ENCODE data around the gene SREBF2. TPM values are rescaled to one million over a fixed set of nuclear protein-coding genes. Genes with fewer than 3 reads are reported as not detected.

SREBF2 gene
- 23.4 and 40.6 TPM in 2 replicates for total RNA-seq

GRCh38 chr22:41832553-41833368 lies at the start of gene SREBF2:
SREBF2 (plus strand) TSS chr22:41833105; CDS start chr22:41833271, 166 bp downstream.

GRCh38 chr22:41800348-41801146 lies 32.4 kb upstream of the SREBF2 start, which contains the start of gene CCDC134:
CCDC134 (plus strand) TSS chr22:41800679; CDS start chr22:41808891, 8,212 bp downstream.

GRCh38 chr22:41915035-41915785 lies 82.3 kb downstream of the SREBF2 start, which contains the start of gene SHISA8:
SHISA8 (minus strand) TSS chr22:41915074; CDS start chr22:41914667, 407 bp downstream.

GRCh38 chr22:41946629-41947423 lies 113.9 kb downstream of the SREBF2 start, which contains the start of gene CENPM:
CENPM (minus strand) TSS chr22:41947152; CDS start chr22:41947076, 76 bp downstream.

GRCh38 chr22:41951898-41952474 lies 119.1 kb downstream of the SREBF2 start, which contains the start of gene SMIM45:
SMIM45 (plus strand) TSS chr22:41952150.

Other genes starting within 250 kb of the SREBF2 start
- 2.5 and 6.0 TPM in 2 replicates for gene PMM1, start 243.3 kb upstream of the SREBF2 start, total RNA-seq
- gene DESI1, start 212.1 kb upstream of the SREBF2 start, total RNA-seq, result 16.6 and 21.2 TPM in 2 replicates
- 329 and 387 TPM in 2 replicates for gene XRCC6, start 211.8 kb upstream of the SREBF2 start, total RNA-seq
- gene SNU13, start 144.2 kb upstream of the SREBF2 start, total RNA-seq, result 86.8 and 90.6 TPM in 2 replicates
- 0.56 and 0.81 TPM in 2 replicates for gene MEI1, start 133.6 kb upstream of the SREBF2 start, total RNA-seq
- 5.0 and 6.1 TPM in 2 replicates for gene CCDC134, start 32.4 kb upstream of the SREBF2 start, total RNA-seq
- not detected in 2 replicates for gene SHISA8, start 82.0 kb downstream of the SREBF2 start, total RNA-seq
- under 0.01 TPM in 1 of 2 replicates, not detected in the other for gene TNFRSF13C, start 93.7 kb downstream of the SREBF2 start, total RNA-seq
- gene CENPM, start 114.0 kb downstream of the SREBF2 start, total RNA-seq, result 9.2 and 22.0 TPM in 2 replicates
- gene SEPTIN3, start 136.3 kb downstream of the SREBF2 start, total RNA-seq, result 0.09 TPM in 1 of 2 replicates, not detected in the other
- gene WBP2NL, start 165.7 kb downstream of the SREBF2 start, total RNA-seq, result under 0.01 and 0.28 TPM in 2 replicates
- 32.3 and 36.1 TPM in 2 replicates for gene NAGA, start 237.7 kb downstream of the SREBF2 start, total RNA-seq
- gene PHETA2, start 241.1 kb downstream of the SREBF2 start, total RNA-seq, result 16.3 and 22.4 TPM in 2 replicates
- 11.1 and 13.6 TPM in 2 replicates for gene SMDT1, start 246.6 kb downstream of the SREBF2 start, total RNA-seq

Data from endothelial cell of coronary artery (primary cell).